Stomach (tissue), 9 donors: ENCODE measurements around the gene ALDH1A1. TPM values are rescaled to one million over a fixed set of nuclear protein-coding genes. Genes with fewer than 3 reads are reported as not detected.
"Not testable (repeated sequence)": the region's sequence is repeated elsewhere in the genome, so short reads cannot be mapped to it uniquely, and the experiment has no call there.

ENCODE experiments used
- DNase-seq, 2 donors: peaks; one replicate each; pipeline versions ENCODE4 v3.0.0 to v3.0.0-alpha.2; 2013 to 2019
- H3K27ac ChIP-seq, 5 donors: fragments of 200-600 bp in 4 of 5; sonication (generic) in 4 of 5; one replicate each; pipeline ENCODE4 v1.5.1; 2013 to 2019; ENCODE audit warnings: mild to moderate bottlenecking in 1 of 5, moderate library complexity in 1 of 5
- H3K27me3 ChIP-seq, 3 donors: fragments of 200-600 bp; sonication (generic); one replicate each; pipeline ENCODE4 v1.5.1; 2017 to 2019; ENCODE audit warnings: mixed run types in 1 of 3
- H3K36me3 ChIP-seq, 4 donors: fragments of 200-600 bp; sonication (generic); 1 replicate in 3 of 4; 2 replicates in 1 of 4; pipeline ENCODE4 v1.5.1; 2016 to 2019
- H3K4me1 ChIP-seq, 4 donors: fragments of 200-600 bp; sonication (generic); one replicate each; pipeline ENCODE4 v1.5.1; 2016 to 2019
- H3K4me3 ChIP-seq, 4 donors: fragments of 200-600 bp; sonication (generic) in 3 of 4; one replicate each; pipeline ENCODE4 v1.5.1; 2016 to 2019; ENCODE audit warnings: mild to moderate bottlenecking in 1 of 4
- H3K9me3 ChIP-seq, 4 donors: fragments of 200-600 bp; sonication (generic); one replicate each; pipeline ENCODE4 v1.5.1; 2016 to 2019
- CTCF ChIP-seq, 7 experiments: fragments of 450-650 bp in 4 of 7; fragments of 200-600 bp in 3 of 7; sonication (generic) in 3 of 7; IDR thresholded peaks; one replicate each; pipeline ENCODE4 v1.5.1; 2016 to 2019; ENCODE audit warnings: antibody characterized with exemption in 7 of 7, control low read depth in 2 of 7, mild to moderate bottlenecking in 1 of 7
- EP300 ChIP-seq: sonication (generic); formaldehyde crosslinking; IDR thresholded peaks from one replicate; pipeline ENCODE4 v1.6.1; 2017; ENCODE audit warnings: antibody characterized with exemption
- POLR2A ChIP-seq, 4 donors: fragments of 450-650 bp; IDR thresholded peaks; one replicate each; pipeline ENCODE4 v1.6.1; 2016; ENCODE audit warnings: antibody characterized with exemption in 4 of 4, control low read depth in 2 of 4, mild to moderate bottlenecking in 1 of 4, moderate library complexity in 1 of 4
- POLR2AphosphoS5 ChIP-seq, 3 donors: sonication (generic); formaldehyde crosslinking; IDR thresholded peaks; one replicate each; pipeline ENCODE4 v1.6.1; 2016; ENCODE audit warnings: antibody characterized with exemption in 3 of 3
- WGBS, 5 donors: extraction: QIAGEN DNeasy Blood & Tissue Kit in 3 of 5; methylation state at CpG; one replicate each; pipeline versions ENCODE4 v1.1.5 to v1.1.7; 2013 to 2018; 5-methylcytosine and 5-hydroxymethylcytosine counted together
- intact Hi-C: fragments of 100-400 bp; cut with DNase I; formaldehyde crosslinking; loops from one replicate; pipeline ENCODE4 v1.15.1; 2023; ENCODE audit warnings: low total_unique reads
- polyA plus RNA-seq, 3 donors: library from polyadenylated mRNA; stranded (reverse); fragments of 200-250 nt; gene quantifications; one replicate each; pipeline ENCODE4 v1.2.3, GENCODE V29; 2013
- total RNA-seq, 5 donors: library from RNA; depleted of rRNA; stranded (reverse); fragments of >200 nt; gene quantifications; one replicate each; pipeline versions ENCODE4 v1.1.0 to v1.2.3, GENCODE V29; 2014 to 2016
- donor health status: healthy with polysubstance abuse.
- donor health status: Bipolar disorder and iron deficiency.
- donor health status: healthy.

The ALDH1A1 gene
- total and polyA plus RNA-seq, 8 donors, result 92.1 to 423 (median 252) TPM

- WGBS, 5 donors, result 81 to 100% (median 90%) methylated on average over 1 of the region's 1 CpG
- H3K9me3 ChIP-seq, result no peaks in the 10 kb centered on the region
- no peaks in the 10 kb centered on the region for H3K27me3 ChIP-seq
- no peak for DNase-seq
- H3K4me1 ChIP-seq, result no peaks in the 10 kb centered on the region
- H3K27ac ChIP-seq, result no peak overlapping the region
- intact Hi-C loops, result no loop called here
- TF ChIP-seq POLR2A (IDR thresholded peaks at IDR 0.05) (no peak), EP300 (no peak), CTCF (IDR thresholded peaks at IDR 0.05) (no peak)
- H3K4me3 ChIP-seq, result no peak overlapping the region
- no peaks in the 10 kb centered on the region for H3K36me3 ChIP-seq
Observed at GRCh38 chr9:72864327-72864726, 88.5 kb downstream of the ALDH1A1 start.

GRCh38 chr9:72863456-72864094 lies 89.3 kb downstream of the ALDH1A1 start:
- no peaks in the 10 kb centered on the region for H3K27me3 ChIP-seq
- H3K27ac ChIP-seq, result no peak overlapping the region
- H3K36me3 ChIP-seq, result no peaks in the 10 kb centered on the region
- no peak for TF ChIP-seq EP300
- no peak for TF ChIP-seq CTCF (IDR thresholded peaks at IDR 0.05)
- TF ChIP-seq POLR2A (IDR thresholded peaks at IDR 0.05), result no peak
- TF ChIP-seq POLR2AphosphoS5 (IDR thresholded peaks at IDR 0.05), result no peak
- no peak overlapping the region for H3K4me3 ChIP-seq
- DNase-seq, result no peak
- 20 to 33% (median 28%) methylated on average over 4 of the region's 4 CpGs for WGBS, 5 donors
- intact Hi-C loops, result no loop called here
- H3K4me1 ChIP-seq, result peaks cover 0 to 4% (median under 1%) of the 10 kb centered on the region in 4 donors
- no peaks in the 10 kb centered on the region for H3K9me3 ChIP-seq

GRCh38 chr9:72862788-72863187 lies 90.1 kb downstream of the ALDH1A1 start:
- H3K4me1 ChIP-seq, result peaks cover 0 to 12% (median 5%) of the 10 kb centered on the region in 4 donors
- intact Hi-C loops, result not testable (repeated sequence)

GRCh38 chr9:72858089-72858912 lies 94.6 kb downstream of the ALDH1A1 start:
- WGBS, 5 donors, result 38 to 44% (median 41%) methylated on average over 5 of the region's 5 CpGs
- TF ChIP-seq POLR2A (IDR thresholded peaks at IDR 0.05) (no peak), POLR2AphosphoS5 (IDR thresholded peaks at IDR 0.05) (peak in 1 of 3 donors; percentile 17)
- Histone ChIP-seq H3K27me3 (no peaks in the 10 kb centered on the region), H3K36me3 (no peaks in the 10 kb centered on the region), H3K27ac (peak overlapping the region in 4 of 5 donors; percentile 24 to 63 (median 46)), H3K9me3 (no peaks in the 10 kb centered on the region), H3K4me1 (peaks cover 6 to 21% (median 14%) of the 10 kb centered on the region in 4 donors), H3K4me3 (no peak overlapping the region)
- intact Hi-C loops, result no loop called here
- peak in 1 of 2 donors; percentile 59 for DNase-seq

More at GRCh38 chr9:72862788-72863187, 90.1 kb downstream of the ALDH1A1 start:
- not testable (repeated sequence) for H3K27me3 ChIP-seq, H3K27ac ChIP-seq, H3K36me3 ChIP-seq, H3K9me3 ChIP-seq, H3K4me3 ChIP-seq, DNase-seq
- 82 to 95% (median 87%) methylated on average over 7 of the region's 7 CpGs for WGBS, 5 donors

- DNase-seq, result no peak
- H3K36me3 ChIP-seq, result no peaks in the 10 kb centered on the region
- WGBS, 5 donors, result 83 to 94% (median 90%) methylated on average over 2 of the region's 2 CpGs
- H3K4me1 ChIP-seq, result peaks cover 6 to 21% (median 14%) of the 10 kb centered on the region in 4 donors
- no peaks in the 10 kb centered on the region for H3K9me3 ChIP-seq
- TF ChIP-seq EP300 (no peak), POLR2AphosphoS5 (IDR thresholded peaks at IDR 0.05) (no peak), POLR2A (IDR thresholded peaks at IDR 0.05) (no peak), CTCF (IDR thresholded peaks at IDR 0.05) (no peak)
- H3K27ac ChIP-seq, result peak overlapping the region in 4 of 5 donors; percentile 3 to 63 (median 34)
- H3K4me3 ChIP-seq, result no peak overlapping the region
- H3K27me3 ChIP-seq, result no peaks in the 10 kb centered on the region
- intact Hi-C loops, result no loop called here
Observed at GRCh38 chr9:72857624-72857996, 95.2 kb downstream of the ALDH1A1 start.
